ENCODE data around the gene UCN.
"Not testable (repeated sequence)": the region's sequence is repeated elsewhere in the genome, so short reads cannot be mapped to it uniquely, and the experiment has no call there.

The UCN gene

DNA sequence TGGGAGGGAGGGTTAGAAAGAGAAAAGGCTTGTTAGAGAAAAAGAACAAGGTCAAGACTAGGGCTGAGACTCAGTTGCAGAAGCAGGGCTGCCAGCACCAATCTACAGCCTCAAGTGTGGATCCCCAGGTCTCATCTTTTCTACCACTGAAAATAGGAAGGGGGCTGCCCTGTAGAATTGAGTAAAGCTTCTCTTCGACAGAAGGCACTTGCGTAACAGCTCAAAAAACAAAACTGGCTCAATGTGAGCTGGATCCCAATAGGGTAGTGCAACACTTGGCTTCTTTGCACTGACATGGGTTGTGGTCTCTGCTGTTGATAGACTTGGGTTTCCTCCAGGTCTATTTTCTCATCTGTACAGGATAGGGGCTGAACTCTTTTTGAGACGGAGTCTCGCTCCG, 16.5 kb upstream of the UCN start:
- Histone ChIP-seq H3K27me3 (replicated peaks; ENCODE audit: control insufficient read depth, insufficient read depth, low read length) (no peaks in the 10 kb centered on the region), H3K4me3 (replicated peaks; ENCODE audit: low read depth, low read length) (no peak overlapping the region), H3K36me3 (ENCODE audit: control insufficient read depth, insufficient read depth, low read length) (peaks cover 19% of the 10 kb centered on the region)
- TF ChIP-seq, protein P1, sequence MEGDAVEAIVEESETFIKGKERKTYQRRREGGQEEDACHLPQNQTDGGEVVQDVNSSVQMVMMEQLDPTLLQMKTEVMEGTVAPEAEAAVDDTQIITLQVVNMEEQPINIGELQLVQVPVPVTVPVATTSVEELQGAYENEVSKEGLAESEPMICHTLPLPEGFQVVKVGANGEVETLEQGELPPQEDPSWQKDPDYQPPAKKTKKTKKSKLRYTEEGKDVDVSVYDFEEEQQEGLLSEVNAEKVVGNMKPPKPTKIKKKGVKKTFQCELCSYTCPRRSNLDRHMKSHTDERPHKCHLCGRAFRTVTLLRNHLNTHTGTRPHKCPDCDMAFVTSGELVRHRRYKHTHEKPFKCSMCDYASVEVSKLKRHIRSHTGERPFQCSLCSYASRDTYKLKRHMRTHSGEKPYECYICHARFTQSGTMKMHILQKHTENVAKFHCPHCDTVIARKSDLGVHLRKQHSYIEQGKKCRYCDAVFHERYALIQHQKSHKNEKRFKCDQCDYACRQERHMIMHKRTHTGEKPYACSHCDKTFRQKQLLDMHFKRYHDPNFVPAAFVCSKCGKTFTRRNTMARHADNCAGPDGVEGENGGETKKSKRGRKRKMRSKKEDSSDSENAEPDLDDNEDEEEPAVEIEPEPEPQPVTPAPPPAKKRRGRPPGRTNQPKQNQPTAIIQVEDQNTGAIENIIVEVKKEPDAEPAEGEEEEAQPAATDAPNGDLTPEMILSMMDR (IDR thresholded peaks at IDR 0.05; ENCODE audit: insufficient read depth, low read length, poor library complexity, severe bottlenecking), result no peak
- no peak for DNase-seq (ENCODE audit: extremely low read depth, insufficient read length)

GRCh38 chr2:27323596-27324285, 15.5 kb upstream of the UCN start:
- peaks cover 15% of the 10 kb centered on the region for H3K36me3 ChIP-seq (ENCODE audit: control insufficient read depth, insufficient read depth, low read length)
- H3K27me3 ChIP-seq (replicated peaks; ENCODE audit: control insufficient read depth, insufficient read depth, low read length), result no peaks in the 10 kb centered on the region
- TF ChIP-seq, protein P1 (IDR thresholded peaks at IDR 0.05; ENCODE audit: insufficient read depth, low read length, poor library complexity, severe bottlenecking), result no peak
- H3K4me3 ChIP-seq (replicated peaks; ENCODE audit: low read depth, low read length), result peak overlapping the region; percentile 86
- no peak for DNase-seq (ENCODE audit: extremely low read depth, insufficient read length)

DNA sequence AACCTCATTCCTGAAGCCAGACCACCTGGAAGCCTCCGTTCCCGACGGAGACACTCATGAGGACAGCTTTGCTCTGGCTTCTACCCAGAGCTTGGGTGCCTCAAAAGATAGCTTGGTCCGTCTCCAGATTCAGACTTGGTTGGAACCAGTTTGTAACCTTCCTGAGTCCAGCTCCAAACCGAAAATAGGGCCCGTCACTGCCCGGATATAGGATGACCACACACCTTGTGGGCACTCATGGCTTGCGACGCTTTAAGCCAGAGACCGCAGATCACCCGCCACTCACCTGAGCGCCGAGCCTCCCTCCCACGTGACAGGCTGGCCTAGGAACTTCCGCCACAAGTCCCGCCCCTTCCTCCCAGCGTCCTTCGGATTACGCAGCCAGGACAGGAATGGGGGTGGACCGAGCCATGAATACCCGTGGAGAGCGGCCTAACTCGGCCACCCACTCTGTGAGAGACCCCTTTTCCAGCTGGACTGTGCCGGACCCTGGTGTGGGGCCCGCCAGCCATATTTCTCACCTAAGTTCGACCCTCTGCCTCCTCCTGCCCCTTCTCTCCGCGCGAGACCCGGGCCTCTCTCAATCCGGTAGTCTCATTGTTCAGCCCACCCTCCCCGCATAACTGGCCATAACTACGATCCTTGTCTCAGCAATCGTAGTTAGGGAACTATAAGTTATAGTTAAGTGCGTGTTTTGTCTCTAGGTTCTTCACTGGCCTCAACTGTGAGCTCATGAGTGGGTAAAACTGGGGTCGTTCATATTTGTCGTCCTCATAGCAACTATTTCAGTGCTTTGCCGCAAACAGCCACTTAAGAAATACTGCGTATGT, 14.7 kb upstream of the UCN start, which contains the start of gene MPV17:
TSS of gene MPV17 (minus strand) at position 332 of the 830 bp plus-strand sequence. CDS start 580 bp downstream, outside the sequence.
- Histone ChIP-seq H3K27me3 (replicated peaks; ENCODE audit: control insufficient read depth, insufficient read depth, low read length) (no peaks in the 10 kb centered on the region), H3K36me3 (ENCODE audit: control insufficient read depth, insufficient read depth, low read length) (peaks cover 13% of the 10 kb centered on the region), H3K4me3 (replicated peaks; ENCODE audit: low read depth, low read length) (peak within 1 kb of the TSS; percentile 86)
- peak; percentile 86 for DNase-seq (ENCODE audit: extremely low read depth, insufficient read length)
- TF ChIP-seq, protein P1 (IDR thresholded peaks at IDR 0.05; ENCODE audit: insufficient read depth, low read length, poor library complexity, severe bottlenecking), result no peak

DNA sequence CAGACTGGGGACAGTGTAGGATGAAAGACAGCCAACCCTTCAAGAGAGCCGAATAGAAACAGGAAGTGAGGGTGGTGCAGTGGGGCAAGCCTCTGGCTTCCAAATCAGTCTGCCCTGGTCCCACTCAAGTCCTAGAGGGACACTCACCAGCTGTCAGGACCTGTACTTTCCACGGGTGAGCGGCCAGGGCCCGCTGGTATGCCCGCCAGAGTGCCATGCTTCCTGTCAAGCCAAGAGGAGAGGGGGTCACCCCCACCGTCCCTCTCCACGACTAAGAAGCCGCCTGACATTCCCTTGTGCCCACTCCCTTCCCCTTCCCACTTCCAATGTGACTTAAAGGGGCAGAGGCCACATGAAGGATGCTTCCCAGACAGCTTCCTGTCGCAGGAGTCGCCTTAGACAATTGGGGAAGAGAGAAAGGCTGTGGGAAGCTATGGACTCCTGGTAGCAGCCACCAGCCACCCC, 14.1 kb upstream of the UCN start:
- Histone ChIP-seq H3K4me3 (replicated peaks; ENCODE audit: low read depth, low read length) (peak overlapping the region; percentile 86), H3K36me3 (ENCODE audit: control insufficient read depth, insufficient read depth, low read length) (peaks cover 13% of the 10 kb centered on the region), H3K27me3 (replicated peaks; ENCODE audit: control insufficient read depth, insufficient read depth, low read length) (no peaks in the 10 kb centered on the region)
- no peak for DNase-seq (ENCODE audit: extremely low read depth, insufficient read length)
- TF ChIP-seq, protein P1 (IDR thresholded peaks at IDR 0.05; ENCODE audit: insufficient read depth, low read length, poor library complexity, severe bottlenecking), result no peak

GRCh38 chr2:27320958-27321543, 12.8 kb upstream of the UCN start:
- TF ChIP-seq, protein P1 (IDR thresholded peaks at IDR 0.05; ENCODE audit: insufficient read depth, low read length, poor library complexity, severe bottlenecking), result no peak
- no peak for DNase-seq (ENCODE audit: extremely low read depth, insufficient read length)
- Histone ChIP-seq H3K27me3 (replicated peaks; ENCODE audit: control insufficient read depth, insufficient read depth, low read length) (no peaks in the 10 kb centered on the region), H3K36me3 (ENCODE audit: control insufficient read depth, insufficient read depth, low read length) (peaks cover 7% of the 10 kb centered on the region), H3K4me3 (replicated peaks; ENCODE audit: low read depth, low read length) (no peak overlapping the region)

- not testable (repeated sequence) for H3K36me3 ChIP-seq (ENCODE audit: control insufficient read depth, insufficient read depth, low read length); H3K4me3 ChIP-seq (replicated peaks; ENCODE audit: low read depth, low read length); DNase-seq (ENCODE audit: extremely low read depth, insufficient read length); H3K27me3 ChIP-seq (replicated peaks; ENCODE audit: control insufficient read depth, insufficient read depth, low read length)
Observed at GRCh38 chr2:27319839-27320238, 11.6 kb upstream of the UCN start.
